ENCODE data around the gene LDLRAD4.

The LDLRAD4 gene

GRCh38 chr18:13264091-13265007, 45.8 kb downstream of the LDLRAD4 start:
- DNase-seq (ENCODE audit: insufficient read length, low spot score), result no peak
- no peak for TF ChIP-seq POLR2A (IDR thresholded peaks at IDR 0.05; ENCODE audit: low read depth, low read length)
- no peak for FAIRE-seq

- no peak for DNase-seq (ENCODE audit: insufficient read length, low spot score)
- no peak for TF ChIP-seq POLR2A (IDR thresholded peaks at IDR 0.05; ENCODE audit: low read depth, low read length)
- no peak for FAIRE-seq
Observed at GRCh38 chr18:13265008-13265910, 46.7 kb downstream of the LDLRAD4 start.

DNA sequence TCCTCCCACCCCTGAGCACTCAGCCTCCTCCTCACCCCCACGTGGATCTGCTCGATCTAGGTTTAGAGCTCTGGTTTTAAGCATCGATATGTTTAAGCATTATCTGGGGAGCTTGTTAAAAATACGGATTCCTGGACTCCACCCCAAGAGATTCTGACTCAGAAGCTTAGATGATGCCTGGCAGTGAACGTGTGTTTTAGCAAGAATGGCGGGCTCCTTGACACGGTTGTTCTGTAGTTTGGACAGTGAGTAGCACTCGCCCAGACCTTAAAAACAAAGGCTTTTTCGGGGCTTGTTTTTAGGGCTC, 47.3 kb downstream of the LDLRAD4 start:
- no peak for TF ChIP-seq POLR2A (IDR thresholded peaks at IDR 0.05; ENCODE audit: low read depth, low read length)
- FAIRE-seq, result no peak
- no peak for DNase-seq (ENCODE audit: insufficient read length, low spot score)

- FAIRE-seq (no peak), DNase-seq (ENCODE audit: insufficient read length, low spot score) (no peak)
- TF ChIP-seq POLR2A (IDR thresholded peaks at IDR 0.05; ENCODE audit: low read depth, low read length), result no peak
Observed at GRCh38 chr18:13266218-13267100, 47.9 kb downstream of the LDLRAD4 start.

DNA sequence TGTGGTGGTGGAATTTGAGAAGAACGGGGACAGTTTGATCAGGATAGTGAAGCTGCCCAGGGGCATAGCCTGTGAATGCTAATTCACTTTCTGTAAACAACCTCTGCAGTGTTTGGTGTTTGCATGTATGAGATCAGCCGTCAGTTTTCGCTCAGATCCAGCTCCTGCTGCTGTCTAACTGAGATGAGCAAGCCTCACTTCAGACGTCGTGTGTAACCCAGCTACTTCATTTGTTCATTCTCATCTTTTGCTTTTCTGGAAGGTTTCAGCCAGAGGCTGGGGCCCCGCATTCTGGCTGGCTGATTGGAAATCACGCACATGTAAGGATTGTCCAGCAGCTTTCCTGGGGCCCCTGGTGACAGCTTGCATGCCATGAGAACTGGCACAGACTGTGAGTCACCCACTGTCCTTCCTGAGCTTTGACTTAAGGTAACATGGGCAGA, 48.9 kb downstream of the LDLRAD4 start:
- FAIRE-seq, result no peak
- DNase-seq (ENCODE audit: insufficient read length, low spot score), result peak; percentile 32

GRCh38 chr18:13268158-13269012, 49.8 kb downstream of the LDLRAD4 start:
- DNase-seq (ENCODE audit: insufficient read length, low spot score), result no peak
- no peak for TF ChIP-seq POLR2A (IDR thresholded peaks at IDR 0.05; ENCODE audit: low read depth, low read length)
- FAIRE-seq, result no peak

More for the DNA sequence above, 48.9 kb downstream of the LDLRAD4 start:
- no peak for TF ChIP-seq POLR2A (IDR thresholded peaks at IDR 0.05; ENCODE audit: low read depth, low read length)

DNA sequence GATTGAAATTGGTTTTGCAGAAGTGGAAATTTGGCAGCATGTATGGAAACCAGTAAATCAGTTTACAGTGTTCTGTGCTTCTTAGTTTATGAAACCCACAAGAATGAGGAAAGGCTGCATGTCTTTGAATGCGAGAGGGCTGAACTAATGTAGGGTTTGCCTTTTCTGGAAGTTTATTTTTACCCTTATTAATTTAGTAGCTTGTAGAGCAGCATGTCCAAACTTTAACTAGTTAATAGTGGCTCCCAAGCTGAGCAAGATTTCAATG, 50.4 kb downstream of the LDLRAD4 start:
- no peak for TF ChIP-seq POLR2A (IDR thresholded peaks at IDR 0.05; ENCODE audit: low read depth, low read length)
- FAIRE-seq, result no peak
- no peak for DNase-seq (ENCODE audit: insufficient read length, low spot score)

- DNase-seq (ENCODE audit: insufficient read length, low spot score), result no peak
- no peak for FAIRE-seq
- no peak for TF ChIP-seq POLR2A (IDR thresholded peaks at IDR 0.05; ENCODE audit: low read depth, low read length)
Observed at GRCh38 chr18:13269521-13270011, 51.0 kb downstream of the LDLRAD4 start.

DNA sequence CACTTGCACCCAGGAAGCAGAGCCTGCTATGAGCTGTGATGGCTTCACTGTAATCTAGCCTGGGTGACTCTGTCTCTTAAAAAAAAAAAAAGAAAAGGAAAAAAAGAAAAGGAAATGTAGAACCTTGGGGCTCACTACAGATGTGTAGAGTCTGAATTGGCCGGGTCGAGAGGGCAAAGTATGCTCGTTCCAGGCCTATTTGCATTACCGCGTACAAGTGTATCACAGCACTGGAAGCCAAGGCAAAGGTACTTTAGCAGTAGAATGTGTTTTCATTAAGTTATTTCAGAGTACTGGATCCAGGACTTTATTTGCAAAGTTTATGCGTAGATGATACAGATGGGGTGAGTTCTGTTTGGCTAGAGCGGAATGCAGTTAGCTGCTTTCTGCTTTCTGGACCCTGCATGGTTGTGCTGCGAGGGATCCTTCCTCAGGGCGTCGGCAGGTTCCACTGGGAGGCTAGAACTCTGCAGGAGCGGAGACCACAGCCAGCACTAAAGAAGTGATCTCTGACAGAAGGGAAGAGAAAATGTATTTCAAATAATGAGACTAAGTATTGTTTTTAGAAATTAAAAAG, 51.8 kb downstream of the LDLRAD4 start:
- FAIRE-seq (no peak), DNase-seq (ENCODE audit: insufficient read length, low spot score) (no peak)
- TF ChIP-seq POLR2A (IDR thresholded peaks at IDR 0.05; ENCODE audit: low read depth, low read length), result no peak

DNA sequence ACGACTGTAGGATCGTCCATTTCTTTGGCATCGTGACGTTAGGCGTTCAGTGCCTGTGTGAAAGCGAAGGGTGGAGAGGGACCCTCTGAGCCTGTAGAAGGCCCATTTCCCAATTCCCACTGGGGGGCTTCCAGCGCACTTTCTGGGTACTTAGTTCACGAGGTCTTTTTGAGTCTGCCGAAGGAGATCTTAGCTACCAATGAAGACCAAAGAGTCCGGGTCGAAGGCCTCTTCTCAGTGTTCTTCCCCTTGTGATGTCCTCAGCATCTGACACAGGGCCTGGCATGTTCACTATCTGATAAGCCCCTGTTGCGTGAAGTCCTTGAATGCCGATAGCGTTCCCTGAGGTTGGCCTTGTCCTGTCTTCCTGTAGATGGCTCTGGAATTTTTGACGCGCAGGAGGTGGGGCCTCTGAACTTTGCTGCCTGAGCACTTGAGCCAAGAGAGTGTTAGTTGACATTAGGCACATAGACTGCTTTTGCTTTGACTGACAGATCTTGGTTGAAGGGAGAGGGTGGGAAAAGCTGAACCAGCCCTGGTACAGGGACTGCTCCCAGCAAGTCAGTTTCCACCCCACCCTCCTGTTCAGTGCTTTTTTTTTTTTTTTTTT, 52.8 kb downstream of the LDLRAD4 start:
- no peak for TF ChIP-seq POLR2A (IDR thresholded peaks at IDR 0.05; ENCODE audit: low read depth, low read length)
- FAIRE-seq (no peak), DNase-seq (ENCODE audit: insufficient read length, low spot score) (no peak)

GRCh38 chr18:13272416-13272815, 53.9 kb downstream of the LDLRAD4 start:
- DNase-seq (ENCODE audit: insufficient read length, low spot score) (no peak), FAIRE-seq (no peak)
- no peak for TF ChIP-seq POLR2A (IDR thresholded peaks at IDR 0.05; ENCODE audit: low read depth, low read length)

- TF ChIP-seq POLR2A (IDR thresholded peaks at IDR 0.05; ENCODE audit: low read depth, low read length), result no peak
- FAIRE-seq (no peak), DNase-seq (ENCODE audit: insufficient read length, low spot score) (no peak)
Observed at GRCh38 chr18:13273800-13274199, 55.2 kb downstream of the LDLRAD4 start.

Data from H54 (cell line).